Activated CD4-positive, alpha-beta memory T cell treated with anti-CD3 and anti-CD28 coated beads for 36 hours (primary cell): ENCODE measurements around the gene MPC2. TPM values are rescaled to one million over a fixed set of nuclear protein-coding genes. Genes with fewer than 3 reads are reported as not detected.

ENCODE experiments used
- CTCF ChIA-PET: fragments of 350-600 bp; sonication (Branson Sonifier 250); formaldehyde crosslinking; loops from one replicate; lab custom pipeline; 2021; ENCODE audit warnings: antibody characterized with exemption, inconsistent platforms; lab: Charles Lee
- POLR2A ChIA-PET: fragments of 350-600 bp; sonication (Branson Sonifier 250); formaldehyde crosslinking; loops from one replicate; lab custom pipeline; 2021; ENCODE audit warnings: antibody characterized with exemption; lab: Charles Lee
- DNase-seq: peaks from one replicate; pipeline ENCODE4 v3.0.0-alpha.2; 2020
- H3K27ac Mint-ChIP-seq: one replicate; pipeline ENCODE4 v1.8.0; 2021; ENCODE audit warnings: mixed read lengths
- H3K27me3 Mint-ChIP-seq: one replicate; pipeline ENCODE4 v1.8.0; 2021; ENCODE audit warnings: mixed read lengths
- H3K36me3 Mint-ChIP-seq: one replicate; pipeline ENCODE4 v1.8.0; 2021; ENCODE audit warnings: mixed read lengths
- H3K4me1 Mint-ChIP-seq: one replicate; pipeline ENCODE4 v1.8.0; 2021; ENCODE audit warnings: low read depth, mixed read lengths
- H3K4me3 Mint-ChIP-seq: one replicate; pipeline ENCODE4 v1.8.0; 2021; ENCODE audit warnings: mild to moderate bottlenecking, mixed read lengths
- H3K9me3 Mint-ChIP-seq: one replicate; pipeline ENCODE4 v1.8.0; 2021; ENCODE audit warnings: mixed read lengths
- intact Hi-C: fragments of 100-400 bp; cut with micrococcal nuclease; formaldehyde crosslinking; loops from one replicate; pipeline ENCODE4 v1.15.1; 2023
- total RNA-seq, 2 experiments: library from RNA; stranded (reverse); gene quantifications; one replicate each; pipeline ENCODE4 v1.2.3, GENCODE V29; 2021

The MPC2 gene
- total RNA-seq, 2 experiments from 2014 or later, result 68.4 to 71.3 TPM

DNA sequence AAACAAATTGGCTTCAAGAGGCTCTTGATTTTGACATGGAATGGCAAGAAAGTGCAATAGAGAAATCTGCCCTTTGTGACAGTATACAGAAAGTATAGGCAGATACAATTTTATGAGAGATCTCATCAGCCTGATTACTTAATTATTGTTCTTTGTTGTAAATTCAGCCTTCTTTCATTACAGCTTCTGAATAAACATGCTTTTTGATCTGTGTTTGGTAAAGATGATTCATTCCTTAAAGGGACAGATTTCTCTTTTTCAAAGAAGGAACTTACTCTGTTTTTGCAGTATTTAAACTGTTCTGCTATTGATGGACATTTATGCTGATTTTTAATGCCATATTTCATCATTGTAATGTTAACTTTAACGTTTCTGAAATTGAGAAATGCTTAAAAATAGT, 13.7 kb upstream of the MPC2 start:
- Mint-ChIP-seq H3K36me3 (peaks cover 23% of the 10 kb centered on the region), H3K27ac (no peak overlapping the region), H3K4me1 (peaks cover 30% of the 10 kb centered on the region), H3K9me3 (no peaks in the 10 kb centered on the region), H3K4me3 (no peak overlapping the region), H3K27me3 (no peaks in the 10 kb centered on the region)
- intact Hi-C loops, result no loop called here
- POLR2A ChIA-PET, result no interaction called here
- no peak for DNase-seq
- CTCF ChIA-PET, result no interaction called here

GRCh38 chr1:167949785-167950184, 12.9 kb upstream of the MPC2 start:
- no peak for DNase-seq
- H3K4me3 Mint-ChIP-seq, result no peak overlapping the region
- no peak overlapping the region for H3K27ac Mint-ChIP-seq
- peaks cover 18% of the 10 kb centered on the region for H3K36me3 Mint-ChIP-seq
- H3K4me1 Mint-ChIP-seq, result peaks cover 35% of the 10 kb centered on the region
- intact Hi-C loops, result no loop called here
- ChIA-PET CTCF (no interaction called here), POLR2A (no interaction called here)
- no peaks in the 10 kb centered on the region for H3K9me3 Mint-ChIP-seq
- no peaks in the 10 kb centered on the region for H3K27me3 Mint-ChIP-seq

DNA sequence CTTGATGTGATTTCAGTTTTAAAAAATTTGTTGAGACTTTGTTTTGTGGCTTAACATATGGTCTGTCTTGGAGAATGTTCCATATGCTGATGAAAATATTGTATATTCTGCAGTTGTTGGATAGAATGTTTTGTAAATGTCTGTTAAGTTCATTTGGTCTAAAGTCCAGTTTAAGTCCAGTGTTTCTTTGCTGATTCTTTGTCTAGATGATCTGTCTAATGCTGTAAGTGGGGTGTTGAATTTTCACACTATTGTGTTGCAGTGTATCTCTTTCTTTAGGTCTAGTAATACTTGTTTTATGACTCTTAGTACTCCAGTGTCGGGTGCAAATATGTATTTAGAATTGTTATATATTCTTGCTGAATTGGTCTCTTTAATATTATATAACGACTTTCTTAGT, 10.9 kb upstream of the MPC2 start:
- no peak overlapping the region for H3K4me3 Mint-ChIP-seq
- peaks cover 4% of the 10 kb centered on the region for H3K9me3 Mint-ChIP-seq
- DNase-seq, result no peak
- ChIA-PET POLR2A (no interaction called here), CTCF (interaction anchor here (0.6 kb wide), 1 partner anchor 146 kb away, joined by 3 read pairs; no protein-coding TSS in a partner anchor)
- H3K27me3 Mint-ChIP-seq, result no peaks in the 10 kb centered on the region
- no peak overlapping the region for H3K27ac Mint-ChIP-seq
- H3K36me3 Mint-ChIP-seq, result peaks cover 15% of the 10 kb centered on the region
- intact Hi-C loops, result no loop called here
- peaks cover 35% of the 10 kb centered on the region for H3K4me1 Mint-ChIP-seq

DNA sequence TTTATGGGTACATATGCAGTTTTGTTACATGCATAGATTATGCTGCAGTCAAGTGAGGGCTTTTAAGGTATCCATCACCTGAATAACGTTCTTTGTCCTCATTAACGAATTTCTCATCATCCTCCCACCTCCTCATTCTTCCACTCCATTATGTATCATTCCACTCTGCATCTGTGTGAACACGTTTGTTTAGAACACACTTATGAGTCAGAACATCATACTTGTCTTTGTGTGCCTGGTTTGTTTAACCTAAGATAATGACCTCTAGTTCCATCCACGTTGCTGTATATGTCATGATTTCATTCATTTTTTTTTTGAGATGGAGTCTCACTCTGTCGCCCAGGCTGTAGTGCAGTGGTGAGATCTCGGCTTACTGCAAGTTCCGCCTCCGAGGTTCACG, 6.7 kb upstream of the MPC2 start:
- intact Hi-C loops, result no loop called here
- CTCF ChIA-PET, result no interaction called here
- POLR2A ChIA-PET, result no interaction called here
- no peak for DNase-seq
- H3K9me3 Mint-ChIP-seq, result peaks cover 4% of the 10 kb centered on the region
- H3K4me1 Mint-ChIP-seq, result peaks cover 30% of the 10 kb centered on the region
- peaks cover 8% of the 10 kb centered on the region for H3K36me3 Mint-ChIP-seq
- no peak overlapping the region for H3K4me3 Mint-ChIP-seq
- H3K27me3 Mint-ChIP-seq, result no peaks in the 10 kb centered on the region
- no peak overlapping the region for H3K27ac Mint-ChIP-seq

GRCh38 chr1:167940264-167940663, 3.4 kb upstream of the MPC2 start:
- peaks cover 17% of the 10 kb centered on the region for H3K4me1 Mint-ChIP-seq
- H3K27ac Mint-ChIP-seq, result no peak overlapping the region
- DNase-seq, result no peak
- no peak overlapping the region for H3K4me3 Mint-ChIP-seq
- H3K27me3 Mint-ChIP-seq, result no peaks in the 10 kb centered on the region
- ChIA-PET POLR2A (no interaction called here), CTCF (no interaction called here)
- peaks cover 4% of the 10 kb centered on the region for H3K9me3 Mint-ChIP-seq
- peaks cover 16% of the 10 kb centered on the region for H3K36me3 Mint-ChIP-seq
- intact Hi-C loops, result no loop called here

GRCh38 chr1:167938080-167938636, 1.3 kb upstream of the MPC2 start:
- intact Hi-C loops, result loop anchor here (5.0 kb wide), 5 partner anchors 299 to 1954 kb away; partner anchors contain the start of genes POU2F1, RCSD1, SCYL3 and TADA1
- Mint-ChIP-seq H3K4me3 (peak overlapping the region; percentile 91), H3K4me1 (peaks cover 28% of the 10 kb centered on the region), H3K9me3 (no peaks in the 10 kb centered on the region), H3K36me3 (peaks cover 8% of the 10 kb centered on the region), H3K27ac (peak overlapping the region; percentile 53), H3K27me3 (no peaks in the 10 kb centered on the region)
- no peak for DNase-seq
- CTCF ChIA-PET, result interaction anchor here (5.3 kb wide), 1 partner anchor 145 kb away, joined by 27 read pairs; no protein-coding TSS in a partner anchor
- POLR2A ChIA-PET, result no interaction called here

DNA sequence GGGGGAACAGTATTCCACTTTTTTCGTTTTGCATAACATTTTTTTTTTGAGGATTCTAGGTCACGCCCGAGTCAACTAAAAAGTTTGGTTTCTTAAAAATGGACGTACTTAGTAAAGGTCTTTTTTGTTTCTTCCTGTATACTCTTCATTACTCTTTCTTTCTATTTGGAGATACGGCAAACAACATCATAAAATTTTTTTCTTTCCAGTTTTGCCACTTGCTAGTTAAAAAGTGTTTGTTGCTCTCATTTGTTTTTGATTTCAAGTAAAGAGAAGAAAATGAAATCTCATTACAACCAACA, 788 bp upstream of the MPC2 start:
- peaks cover 31% of the 10 kb centered on the region for H3K4me1 Mint-ChIP-seq
- peak overlapping the region; percentile 100 for H3K27ac Mint-ChIP-seq
- DNase-seq, result no peak
- H3K36me3 Mint-ChIP-seq, result peaks cover 8% of the 10 kb centered on the region
- intact Hi-C loops, result loop anchor here (2.0 to 5.0 kb wide), 6 partner anchors 201 to 1955 kb away; partner anchors contain the start of genes POU2F1, RCSD1, SCYL3 and TADA1
- H3K4me3 Mint-ChIP-seq, result peak overlapping the region; percentile 91
- no peaks in the 10 kb centered on the region for H3K27me3 Mint-ChIP-seq
- H3K9me3 Mint-ChIP-seq, result no peaks in the 10 kb centered on the region
- POLR2A ChIA-PET, result interaction anchor here (0.6 kb wide), 1 partner anchor 221 kb away, joined by 3 read pairs; no protein-coding TSS in a partner anchor
- CTCF ChIA-PET, result interaction anchor here (0.8 to 5.3 kb wide), 3 partner anchors 11 to 223 kb away, joined by 3 to 27 read pairs (median 3); no protein-coding TSS in a partner anchor

- H3K27ac Mint-ChIP-seq, result peak within 1 kb of the TSS; percentile 100
- H3K4me1 Mint-ChIP-seq, result peaks cover 35% of the 10 kb centered on the region
- intact Hi-C loops, result loop anchor here (1.0 to 5.0 kb wide), 9 partner anchors 133 to 1956 kb away; partner anchors contain the start of genes POU2F1, RCSD1, SCYL3 and TADA1
- no peaks in the 10 kb centered on the region for H3K9me3 Mint-ChIP-seq
- POLR2A ChIA-PET, result interaction anchor here (0.6 to 1.9 kb wide), 13 partner anchors 8 to 490 kb away, joined by 3 to 6 read pairs (median 4); no protein-coding TSS in a partner anchor
- CTCF ChIA-PET, result interaction anchor here (0.9 to 5.3 kb wide), 3 partner anchors 146 to 716 kb away, joined by 3 to 27 read pairs (median 3); no protein-coding TSS in a partner anchor
- peaks cover 8% of the 10 kb centered on the region for H3K36me3 Mint-ChIP-seq
- peak; percentile 98 for DNase-seq
- H3K4me3 Mint-ChIP-seq, result peak within 1 kb of the TSS; percentile 91
- H3K27me3 Mint-ChIP-seq, result no peaks in the 10 kb centered on the region
These were observed 573 bp downstream of the MPC2 start, which contains the start of gene DCAF6 for GRCh38 chr1:167936068-167936929. Gene DCAF6, plus strand, starts transcription at chr1:167936683. Its CDS starts 229 bp downstream, at chr1:167936912.

- peak overlapping the region; percentile 100 for H3K27ac Mint-ChIP-seq
- CTCF ChIA-PET, result interaction anchor here (0.9 to 5.3 kb wide), 2 partner anchors 147 to 715 kb away, joined by 3 to 27 read pairs; no protein-coding TSS in a partner anchor
- H3K36me3 Mint-ChIP-seq, result peaks cover 8% of the 10 kb centered on the region
- peak; percentile 68 for DNase-seq
- peaks cover 35% of the 10 kb centered on the region for H3K4me1 Mint-ChIP-seq
- POLR2A ChIA-PET, result interaction anchor here (0.6 to 1.9 kb wide), 14 partner anchors 7 to 489 kb away, joined by 3 to 6 read pairs (median 4); no protein-coding TSS in a partner anchor
- peak overlapping the region; percentile 91 for H3K4me3 Mint-ChIP-seq
- no peaks in the 10 kb centered on the region for H3K9me3 Mint-ChIP-seq
- intact Hi-C loops, result loop anchor here (1.0 to 5.0 kb wide), 11 partner anchors 52 to 1957 kb away; partner anchors contain the start of genes POU2F1, RCSD1, SCYL3 and TADA1
- H3K27me3 Mint-ChIP-seq, result no peaks in the 10 kb centered on the region
These were observed 1.4 kb downstream of the MPC2 start for GRCh38 chr1:167935216-167936067.

DNA sequence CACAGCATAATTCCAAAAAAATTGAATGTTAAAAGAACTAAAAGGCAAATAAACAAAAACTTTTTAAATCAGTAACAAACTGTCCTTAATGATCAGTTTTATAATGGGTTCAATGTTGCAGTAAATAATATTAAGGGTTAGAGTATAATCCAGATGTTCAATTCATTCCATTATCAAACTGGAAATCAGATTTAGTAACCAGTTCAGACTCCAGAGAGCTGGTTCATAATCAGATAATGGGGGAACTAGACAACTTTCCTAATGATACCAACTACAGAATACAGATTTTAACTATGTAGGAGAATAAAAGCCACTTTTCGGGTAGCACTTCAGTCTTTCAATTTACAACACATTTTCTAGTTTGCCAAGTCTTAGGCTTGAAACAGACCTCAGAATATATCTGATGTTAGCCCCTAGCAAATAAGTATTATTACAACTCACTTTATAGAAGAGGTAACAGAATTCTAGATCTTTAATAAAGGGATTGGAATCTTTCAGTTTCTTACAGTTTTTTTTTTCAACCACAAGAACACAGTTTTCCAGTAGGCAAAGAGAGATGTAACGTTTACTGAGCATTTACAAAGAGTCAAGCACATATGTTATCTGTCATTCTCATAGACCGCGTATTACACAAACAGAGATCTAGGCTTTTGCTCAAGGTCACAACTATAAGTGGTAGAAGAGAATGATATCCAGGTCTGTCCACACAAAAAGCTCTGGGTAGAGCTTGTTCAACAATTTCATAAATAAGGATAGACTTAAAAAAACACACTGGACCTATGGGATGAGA, 2.3 kb downstream of the MPC2 start:
- POLR2A ChIA-PET, result interaction anchor here (0.6 to 1.7 kb wide), 2 partner anchors 19 to 303 kb away, joined by 3 to 6 read pairs; no protein-coding TSS in a partner anchor
- no peaks in the 10 kb centered on the region for H3K27me3 Mint-ChIP-seq
- CTCF ChIA-PET, result interaction anchor here (5.3 kb wide), 1 partner anchor 148 kb away, joined by 27 read pairs; no protein-coding TSS in a partner anchor
- no peaks in the 10 kb centered on the region for H3K9me3 Mint-ChIP-seq
- H3K4me1 Mint-ChIP-seq, result peaks cover 33% of the 10 kb centered on the region
- H3K27ac Mint-ChIP-seq, result peak overlapping the region; percentile 100
- H3K4me3 Mint-ChIP-seq, result peak overlapping the region; percentile 91
- no peak for DNase-seq
- peaks cover 8% of the 10 kb centered on the region for H3K36me3 Mint-ChIP-seq
- intact Hi-C loops, result loop anchor here (1.0 to 5.0 kb wide), 7 partner anchors 53 to 1958 kb away; partner anchors contain the start of genes POU2F1, RCSD1, SCYL3 and TADA1
